Testis (tissue), 3 donors: ENCODE data around the gene FAM181A. TPM values are rescaled to one million over a fixed set of nuclear protein-coding genes. Genes with fewer than 3 reads are reported as not detected.

Experiments
- DNase-seq: peaks from one replicate; pipeline ENCODE4 v3.0.0-alpha.2; 2019
- H3K27ac ChIP-seq, 2 donors: fragments of 200-600 bp; sonication (generic); one replicate each; pipeline ENCODE4 v1.5.1; 2019
- H3K27me3 ChIP-seq: fragments of 200-600 bp; sonication (generic); one replicate; pipeline ENCODE4 v1.5.1; 2019
- H3K36me3 ChIP-seq: fragments of 200-600 bp; sonication (generic); one replicate; pipeline ENCODE4 v1.5.1; 2017; ENCODE audit warnings: low read depth; ENCODE audit errors: missing control alignments
- H3K4me1 ChIP-seq: fragments of 200-600 bp; sonication (generic); one replicate; pipeline ENCODE4 v1.5.1; 2019
- H3K4me3 ChIP-seq, 2 donors: fragments of 200-600 bp; sonication (generic); one replicate each; pipeline ENCODE4 v1.5.1; 2017 to 2019
- H3K9me3 ChIP-seq: fragments of 200-600 bp; sonication (generic); one replicate; pipeline ENCODE4 v1.5.1; 2017
- CTCF ChIP-seq, 3 experiments: fragments of 450-650 bp in 2 of 3; fragments of 200-600 bp in 1 of 3; sonication (generic) in 1 of 3; IDR thresholded peaks; one replicate each; pipeline ENCODE4 v1.5.1; 2016 to 2019; ENCODE audit warnings: antibody characterized with exemption in 3 of 3, mild to moderate bottlenecking in 2 of 3, moderate library complexity in 1 of 3
- POLR2A ChIP-seq: fragments of 450-650 bp; IDR thresholded peaks from one replicate; pipeline ENCODE4 v1.6.1; 2017; ENCODE audit warnings: antibody characterized with exemption, mild to moderate bottlenecking, moderate library complexity
- WGBS, 2 donors: methylation state at CpG; one replicate each; pipeline ENCODE4 v1.1.5; 2018; 5-methylcytosine and 5-hydroxymethylcytosine counted together
- intact Hi-C: fragments of 100-400 bp; cut with DNase I; formaldehyde crosslinking; loops from one replicate; pipeline ENCODE4 v1.15.1; 2023; ENCODE audit warnings: low total_unique reads
- polyA plus RNA-seq: library from polyadenylated mRNA; stranded (reverse); fragments of 350-450 nt; fragmentation: Illumina TruSeq; extraction: RNeasy Lipid Tissue Mini Kit (QIAGEN cat#74804); gene quantifications from one replicate; pipeline ENCODE4 v1.2.3, GENCODE V29; 2014; ENCODE audit warnings: low read depth, low replicate concordance; ENCODE audit not compliant: insufficient read depth
- total RNA-seq, 2 donors: library from RNA; depleted of rRNA; stranded (reverse); fragments of >200 nt; gene quantifications; one replicate each; pipeline ENCODE4 v1.2.3, GENCODE V29; 2016

FAM181A gene
- total and polyA plus RNA-seq, 3 donors from 2014 or later: 12.7 to 48.5 (median 18.0) TPM

- 89 to 90% methylated on average over 11 of the region's 11 CpGs for WGBS, 2 donors
- H3K27ac ChIP-seq: no peak overlapping the region
- no peaks in the 10 kb centered on the region for H3K36me3 ChIP-seq
- no peak overlapping the region for H3K4me3 ChIP-seq
- DNase-seq: no peak
- intact Hi-C loops: no loop called here
- no peaks in the 10 kb centered on the region for H3K9me3 ChIP-seq
- no peaks in the 10 kb centered on the region for H3K4me1 ChIP-seq
- TF ChIP-seq POLR2A: no peak
- no peaks in the 10 kb centered on the region for H3K27me3 ChIP-seq
Observed at GRCh38 chr14:93929657-93930056, 2.5 kb downstream of the FAM181A start.

- Histone ChIP-seq H3K9me3 (no peaks in the 10 kb centered on the region), H3K4me3 (no peak overlapping the region), H3K4me1 (no peaks in the 10 kb centered on the region), H3K27me3 (no peaks in the 10 kb centered on the region), H3K27ac (no peak overlapping the region), H3K36me3 (no peaks in the 10 kb centered on the region)
- intact Hi-C loops: no loop called here
- no peak for DNase-seq
- 92 to 94% methylated on average over 5 to 8 of the region's 8 CpGs for WGBS, 2 donors
- TF ChIP-seq CTCF (IDR thresholded peaks at IDR 0.05) (no peak), POLR2A (no peak)
Observed at GRCh38 chr14:93930296-93930988, 3.3 kb downstream of the FAM181A start.

GRCh38 chr14:93930989-93931307, 3.8 kb downstream of the FAM181A start:
- no peaks in the 10 kb centered on the region for H3K9me3 ChIP-seq
- no peak overlapping the region for H3K4me3 ChIP-seq
- H3K4me1 ChIP-seq: no peaks in the 10 kb centered on the region
- no peaks in the 10 kb centered on the region for H3K36me3 ChIP-seq
- intact Hi-C loops: no loop called here
- DNase-seq: no peak
- no peak for TF ChIP-seq CTCF (IDR thresholded peaks at IDR 0.05)
- TF ChIP-seq POLR2A: no peak
- H3K27me3 ChIP-seq: no peaks in the 10 kb centered on the region
- WGBS, 2 donors: 77 to 92% methylated on average over 4 of the region's 4 CpGs
- H3K27ac ChIP-seq: no peak overlapping the region

- 89 to 98% methylated on average over 4 of the region's 4 CpGs for WGBS, 2 donors
- H3K4me3 ChIP-seq: no peak overlapping the region
- H3K27me3 ChIP-seq: no peaks in the 10 kb centered on the region
- no peaks in the 10 kb centered on the region for H3K9me3 ChIP-seq
- no peak for DNase-seq
- TF ChIP-seq POLR2A (no peak), CTCF (IDR thresholded peaks at IDR 0.05) (no peak)
- intact Hi-C loops: no loop called here
- H3K4me1 ChIP-seq: no peaks in the 10 kb centered on the region
- no peaks in the 10 kb centered on the region for H3K36me3 ChIP-seq
- no peak overlapping the region for H3K27ac ChIP-seq
Observed at GRCh38 chr14:93932642-93933041, 5.5 kb downstream of the FAM181A start.

- DNase-seq: no peak
- H3K9me3 ChIP-seq: no peaks in the 10 kb centered on the region
- H3K27me3 ChIP-seq: no peaks in the 10 kb centered on the region
- TF ChIP-seq POLR2A (no peak), CTCF (IDR thresholded peaks at IDR 0.05) (no peak)
- no peak overlapping the region for H3K4me3 ChIP-seq
- no peaks in the 10 kb centered on the region for H3K36me3 ChIP-seq
- 64 to 72% methylated on average over 6 to 8 of the region's 8 CpGs for WGBS, 2 donors
- no peak overlapping the region for H3K27ac ChIP-seq
- no peaks in the 10 kb centered on the region for H3K4me1 ChIP-seq
- intact Hi-C loops: loop anchor here (5.0 kb wide), 1 partner anchor 67 kb away; no protein-coding TSS in a partner anchor
Observed at GRCh38 chr14:93935213-93935612, 8.1 kb downstream of the FAM181A start.
